ENCODE measurements around the gene LSAMP.

LSAMP gene

GRCh38 chr3:115927197-115927596 lies 518.1 kb downstream of the LSAMP start:
- Histone ChIP-seq H3K9ac (ENCODE audit: low read depth, low read length, poor library complexity, severe bottlenecking) (no peak overlapping the region), H3F3A (ENCODE audit: low read depth) (no peaks in the 10 kb centered on the region), H3K36me3 (ENCODE audit: insufficient read depth, low read length) (no peaks in the 10 kb centered on the region), H3K27me3 (ENCODE audit: insufficient read depth, low read length, poor library complexity, severe bottlenecking) (no peaks in the 10 kb centered on the region), H3K9me2 (replicated peaks; ENCODE audit: low read depth, low read length) (no peaks in the 10 kb centered on the region), H2AFZ (ENCODE audit: low read length) (no peak overlapping the region), H3K4me1 (ENCODE audit: insufficient read depth, low read length, poor library complexity, severe bottlenecking) (no peaks in the 10 kb centered on the region), H3K4me2 (ENCODE audit: low read depth, low read length, poor library complexity, severe bottlenecking) (no peak overlapping the region), H3K79me2 (ENCODE audit: insufficient read depth, low read length) (no peaks in the 10 kb centered on the region), H3K4me3 (ENCODE audit: low read length, poor library complexity, severe bottlenecking) (no peak overlapping the region), H4K20me1 (ENCODE audit: insufficient read depth, low read length, poor library complexity, severe bottlenecking) (no peaks in the 10 kb centered on the region), H3K9me3 (ENCODE audit: insufficient read depth, low read depth, low read length) (no peaks in the 10 kb centered on the region)
- no peak for TF ChIP-seq EZH2phosphoT487 (IDR thresholded peaks at IDR 0.05; ENCODE audit: borderline replicate concordance)
- TF ChIP-seq, protein P1, sequence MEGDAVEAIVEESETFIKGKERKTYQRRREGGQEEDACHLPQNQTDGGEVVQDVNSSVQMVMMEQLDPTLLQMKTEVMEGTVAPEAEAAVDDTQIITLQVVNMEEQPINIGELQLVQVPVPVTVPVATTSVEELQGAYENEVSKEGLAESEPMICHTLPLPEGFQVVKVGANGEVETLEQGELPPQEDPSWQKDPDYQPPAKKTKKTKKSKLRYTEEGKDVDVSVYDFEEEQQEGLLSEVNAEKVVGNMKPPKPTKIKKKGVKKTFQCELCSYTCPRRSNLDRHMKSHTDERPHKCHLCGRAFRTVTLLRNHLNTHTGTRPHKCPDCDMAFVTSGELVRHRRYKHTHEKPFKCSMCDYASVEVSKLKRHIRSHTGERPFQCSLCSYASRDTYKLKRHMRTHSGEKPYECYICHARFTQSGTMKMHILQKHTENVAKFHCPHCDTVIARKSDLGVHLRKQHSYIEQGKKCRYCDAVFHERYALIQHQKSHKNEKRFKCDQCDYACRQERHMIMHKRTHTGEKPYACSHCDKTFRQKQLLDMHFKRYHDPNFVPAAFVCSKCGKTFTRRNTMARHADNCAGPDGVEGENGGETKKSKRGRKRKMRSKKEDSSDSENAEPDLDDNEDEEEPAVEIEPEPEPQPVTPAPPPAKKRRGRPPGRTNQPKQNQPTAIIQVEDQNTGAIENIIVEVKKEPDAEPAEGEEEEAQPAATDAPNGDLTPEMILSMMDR (conservative IDR thresholded peaks at IDR 0.05; ENCODE audit: low read length), result no peak

DNA sequence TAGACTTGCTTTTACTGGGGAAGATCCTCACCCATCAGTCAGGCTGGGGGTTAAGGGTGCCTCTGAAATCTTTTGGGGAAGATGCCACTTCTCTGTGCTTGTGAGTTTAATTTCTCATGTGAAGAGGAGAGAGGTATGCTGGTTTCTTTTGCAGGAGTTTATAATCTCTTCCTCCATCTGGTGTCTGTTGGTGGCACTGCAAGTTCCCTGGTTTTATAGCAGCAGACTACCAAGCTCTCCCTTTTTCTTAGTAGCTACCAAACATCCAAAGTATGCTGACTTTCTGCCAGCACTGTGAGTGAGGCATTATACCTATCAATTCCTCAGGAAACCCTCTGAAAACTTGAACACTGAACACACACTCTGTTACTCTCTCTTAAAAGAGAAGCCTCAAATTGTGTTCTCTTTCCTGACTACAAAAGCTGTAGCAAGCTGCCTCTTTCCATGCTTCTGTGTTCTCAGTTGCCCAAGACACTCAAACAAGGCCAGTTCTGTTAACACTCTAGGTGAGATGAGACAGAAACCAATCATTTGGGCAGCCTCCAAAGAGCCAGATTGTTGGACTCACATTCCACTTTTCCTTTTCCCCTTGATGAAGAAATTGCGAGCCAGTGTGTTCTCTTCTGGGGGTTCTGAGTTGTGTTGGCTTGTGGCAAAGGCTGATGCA lies 522.5 kb downstream of the LSAMP start:
- no peak for TF ChIP-seq EZH2phosphoT487 (IDR thresholded peaks at IDR 0.05; ENCODE audit: borderline replicate concordance)
- TF ChIP-seq, protein P1 (conservative IDR thresholded peaks at IDR 0.05; ENCODE audit: low read length), result peak; percentile 50
- H3F3A ChIP-seq (ENCODE audit: low read depth), result no peaks in the 10 kb centered on the region
- no peak overlapping the region for H3K4me2 ChIP-seq (ENCODE audit: low read depth, low read length, poor library complexity, severe bottlenecking)
- no peak overlapping the region for H3K9ac ChIP-seq (ENCODE audit: low read depth, low read length, poor library complexity, severe bottlenecking)
- no peaks in the 10 kb centered on the region for H3K9me3 ChIP-seq (ENCODE audit: insufficient read depth, low read depth, low read length)
- no peak overlapping the region for H3K4me3 ChIP-seq (ENCODE audit: low read length, poor library complexity, severe bottlenecking)
- H2AFZ ChIP-seq (ENCODE audit: low read length), result no peak overlapping the region
- no peaks in the 10 kb centered on the region for H3K79me2 ChIP-seq (ENCODE audit: insufficient read depth, low read length)
- no peaks in the 10 kb centered on the region for H3K36me3 ChIP-seq (ENCODE audit: insufficient read depth, low read length)
- no peaks in the 10 kb centered on the region for H3K4me1 ChIP-seq (ENCODE audit: insufficient read depth, low read length, poor library complexity, severe bottlenecking)
- H4K20me1 ChIP-seq (ENCODE audit: insufficient read depth, low read length, poor library complexity, severe bottlenecking), result no peaks in the 10 kb centered on the region
- no peaks in the 10 kb centered on the region for H3K27me3 ChIP-seq (ENCODE audit: insufficient read depth, low read length, poor library complexity, severe bottlenecking)
- no peaks in the 10 kb centered on the region for H3K9me2 ChIP-seq (replicated peaks; ENCODE audit: low read depth, low read length)

DNA sequence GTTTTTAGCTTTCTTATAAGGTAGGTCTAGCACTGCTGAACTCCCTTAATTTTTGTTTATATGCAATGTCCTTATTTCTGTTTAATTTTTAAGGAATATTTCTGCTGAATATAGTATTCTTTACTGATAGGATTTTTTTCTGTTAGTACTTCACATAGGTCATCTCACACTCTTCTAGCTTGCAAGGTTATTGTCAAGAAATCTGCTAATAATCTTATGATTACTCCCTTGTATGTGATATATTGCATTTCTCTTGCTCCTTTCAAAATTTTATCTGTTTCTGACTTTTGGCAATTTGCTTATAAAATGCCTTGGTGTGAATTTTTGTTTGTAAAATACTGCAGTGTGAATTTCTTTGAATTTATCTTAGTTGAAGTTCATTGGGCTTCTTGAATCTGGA lies 523.6 kb downstream of the LSAMP start:
- no peak overlapping the region for H3K4me3 ChIP-seq (ENCODE audit: low read length, poor library complexity, severe bottlenecking)
- no peaks in the 10 kb centered on the region for H3K79me2 ChIP-seq (ENCODE audit: insufficient read depth, low read length)
- H3K9me3 ChIP-seq (ENCODE audit: insufficient read depth, low read depth, low read length), result no peaks in the 10 kb centered on the region
- H3K27me3 ChIP-seq (ENCODE audit: insufficient read depth, low read length, poor library complexity, severe bottlenecking), result no peaks in the 10 kb centered on the region
- no peak overlapping the region for H2AFZ ChIP-seq (ENCODE audit: low read length)
- H3K9ac ChIP-seq (ENCODE audit: low read depth, low read length, poor library complexity, severe bottlenecking), result no peak overlapping the region
- no peaks in the 10 kb centered on the region for H3K36me3 ChIP-seq (ENCODE audit: insufficient read depth, low read length)
- TF ChIP-seq EZH2phosphoT487 (IDR thresholded peaks at IDR 0.05; ENCODE audit: borderline replicate concordance), result no peak
- TF ChIP-seq, protein P1 (conservative IDR thresholded peaks at IDR 0.05; ENCODE audit: low read length), result no peak
- H3F3A ChIP-seq (ENCODE audit: low read depth), result no peaks in the 10 kb centered on the region
- H4K20me1 ChIP-seq (ENCODE audit: insufficient read depth, low read length, poor library complexity, severe bottlenecking), result no peaks in the 10 kb centered on the region
- no peaks in the 10 kb centered on the region for H3K9me2 ChIP-seq (replicated peaks; ENCODE audit: low read depth, low read length)
- H3K4me2 ChIP-seq (ENCODE audit: low read depth, low read length, poor library complexity, severe bottlenecking), result no peak overlapping the region
- no peaks in the 10 kb centered on the region for H3K4me1 ChIP-seq (ENCODE audit: insufficient read depth, low read length, poor library complexity, severe bottlenecking)
